Kidney capillary endothelial cell (primary cell): ENCODE data around the gene SMIM35.
"Not testable (repeated sequence)": the region's sequence is repeated elsewhere in the genome, so short reads cannot be mapped to it uniquely, and the experiment has no call there.

Source experiments
- DNase-seq: peaks from one replicate; pipeline ENCODE4 v3.0.0-alpha.2; 2018; ENCODE audit warnings: low spot score

SMIM35 gene

GRCh38 chr11:118027694-118028093, 59.1 kb downstream of the SMIM35 start:
- DNase-seq = no peak

DNA sequence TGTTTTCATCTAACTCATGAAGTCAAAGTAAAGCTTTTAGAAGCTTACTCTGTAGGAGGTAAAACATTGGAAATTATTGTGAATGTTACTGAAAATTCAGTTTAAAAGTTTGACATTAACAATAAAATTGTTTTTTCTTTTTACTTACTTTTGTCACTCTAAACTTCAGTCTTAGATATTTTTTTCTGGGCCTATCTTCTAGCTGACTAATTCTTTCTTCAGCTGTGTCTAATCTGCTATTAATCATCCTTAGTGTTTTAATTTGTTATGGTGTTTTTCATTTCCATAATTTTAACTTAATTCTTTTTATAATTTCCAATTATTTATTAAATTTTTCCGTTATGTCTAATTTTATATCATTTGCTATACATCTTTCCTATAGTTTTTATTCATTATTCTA, 65.6 kb downstream of the SMIM35 start:
- no peak for DNase-seq

DNA sequence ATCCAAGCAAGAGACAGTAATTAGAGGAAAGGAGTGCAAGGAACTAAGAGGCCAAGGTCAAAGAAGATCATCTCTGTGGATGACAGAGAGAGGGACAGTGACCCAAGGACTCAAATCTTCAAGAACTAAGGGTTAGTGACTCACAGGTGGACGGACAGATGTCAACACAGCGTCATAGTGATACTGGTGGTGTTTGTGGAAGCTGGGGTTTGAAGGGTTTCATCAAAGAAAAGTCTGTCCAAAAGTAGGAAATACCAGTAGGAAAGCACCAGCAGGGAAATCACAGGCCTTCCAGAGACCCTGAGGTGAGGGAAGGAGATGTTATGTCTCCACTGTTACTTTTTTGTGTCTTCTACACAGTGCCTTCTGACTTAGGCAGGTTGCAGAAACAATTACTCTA, 68.4 kb downstream of the SMIM35 start:
- no peak for DNase-seq

GRCh38 chr11:118017631-118018315, 69.0 kb downstream of the SMIM35 start:
- no peak for DNase-seq

DNA sequence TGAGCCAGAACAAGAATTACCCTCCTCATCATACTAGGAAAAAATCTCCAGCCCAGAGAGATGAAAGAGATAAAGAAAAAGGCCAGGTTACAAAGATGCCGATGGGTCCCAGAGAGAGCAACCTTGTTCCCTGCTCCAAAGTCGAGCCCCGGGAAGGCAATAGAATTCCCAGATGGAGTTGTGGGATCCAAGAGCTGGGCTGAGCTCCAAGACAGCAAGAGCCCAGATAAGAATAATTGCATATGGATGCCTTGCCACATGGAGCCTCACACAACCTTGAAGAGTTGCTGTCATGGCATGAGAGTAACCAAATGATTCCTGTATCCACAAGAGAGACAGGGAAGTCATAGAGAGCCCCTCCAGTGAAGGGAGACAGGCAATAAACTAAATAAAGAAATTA, 69.7 kb downstream of the SMIM35 start:
- DNase-seq = no peak

GRCh38 chr11:118016104-118016503, 70.7 kb downstream of the SMIM35 start:
- DNase-seq = no peak

DNA sequence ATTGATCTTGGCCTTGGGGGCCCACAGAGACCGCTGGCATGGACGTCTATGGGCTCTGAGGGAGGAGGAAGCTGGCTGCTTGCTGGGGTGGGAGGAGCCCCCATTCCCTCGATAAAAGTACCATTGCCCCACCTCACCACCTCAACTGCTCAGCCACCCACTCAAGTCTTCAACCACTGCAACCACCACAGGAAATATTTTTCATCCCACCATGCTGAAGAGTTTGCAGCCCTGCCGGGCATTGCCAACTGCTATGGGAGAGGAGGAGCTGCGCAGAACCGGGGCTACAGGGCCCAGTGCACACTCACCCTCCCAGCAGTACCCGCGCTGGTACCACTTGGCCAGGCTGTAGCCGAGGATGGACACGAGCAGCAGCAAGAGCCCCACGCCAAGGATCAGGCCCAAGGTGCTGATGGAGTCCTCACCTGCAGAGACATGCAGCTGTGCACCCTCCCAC, 71.3 kb downstream of the SMIM35 start:
- DNase-seq = no peak

- DNase-seq = no peak
These were observed 72.7 kb downstream of the SMIM35 start for GRCh38 chr11:118014022-118014421.

GRCh38 chr11:118012083-118012669, 74.6 kb downstream of the SMIM35 start:
- DNase-seq = no peak

- no peak for DNase-seq
These were observed 75.9 kb downstream of the SMIM35 start for GRCh38 chr11:118010738-118011461.

DNA sequence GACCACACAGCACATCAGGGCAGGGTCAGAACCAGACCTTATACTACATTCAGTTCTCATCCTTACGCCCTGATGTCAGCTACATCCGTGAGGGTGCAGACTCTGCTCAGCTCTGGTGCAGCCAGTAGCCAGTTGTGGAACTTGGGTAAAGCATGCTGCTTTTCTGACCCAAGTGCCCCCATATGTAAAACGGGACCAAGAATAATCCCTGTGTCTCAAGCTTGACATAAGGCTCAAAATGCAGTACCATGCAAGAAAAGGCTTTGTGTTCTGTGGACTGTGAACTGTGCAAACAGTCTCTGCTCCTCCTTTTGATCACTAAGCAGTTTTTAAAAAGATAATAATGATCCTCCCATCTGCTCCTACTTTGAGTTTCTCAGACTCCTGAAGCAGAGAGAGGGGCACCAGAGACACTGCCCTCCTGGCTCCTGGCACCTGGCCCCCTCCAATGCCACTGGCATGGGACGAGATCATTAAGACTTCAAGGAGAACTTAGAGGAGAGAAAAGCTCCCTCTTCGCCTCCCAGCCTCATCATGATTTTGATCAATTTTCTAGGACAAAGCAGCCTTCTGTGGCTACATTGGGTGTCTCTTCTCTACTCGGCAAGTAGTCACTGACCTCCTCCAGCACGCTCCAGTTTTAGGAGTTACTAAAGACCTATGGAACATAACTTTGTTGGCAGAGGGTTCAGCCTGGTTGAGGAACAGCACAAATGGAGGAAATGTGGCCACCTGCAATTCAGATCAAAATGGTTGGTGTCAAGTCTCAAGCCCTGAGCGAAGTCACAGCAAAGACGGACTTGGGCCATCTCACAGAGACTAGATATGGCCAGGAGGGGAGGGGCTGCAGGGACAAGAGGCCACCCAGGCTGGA, 76.7 kb downstream of the SMIM35 start:
- no peak for DNase-seq

- DNase-seq = no peak
These were observed 78.4 kb downstream of the SMIM35 start for GRCh38 chr11:118008271-118008911.

GRCh38 chr11:118007563-118008270, 79.0 kb downstream of the SMIM35 start:
- DNase-seq = not testable (repeated sequence)

DNA sequence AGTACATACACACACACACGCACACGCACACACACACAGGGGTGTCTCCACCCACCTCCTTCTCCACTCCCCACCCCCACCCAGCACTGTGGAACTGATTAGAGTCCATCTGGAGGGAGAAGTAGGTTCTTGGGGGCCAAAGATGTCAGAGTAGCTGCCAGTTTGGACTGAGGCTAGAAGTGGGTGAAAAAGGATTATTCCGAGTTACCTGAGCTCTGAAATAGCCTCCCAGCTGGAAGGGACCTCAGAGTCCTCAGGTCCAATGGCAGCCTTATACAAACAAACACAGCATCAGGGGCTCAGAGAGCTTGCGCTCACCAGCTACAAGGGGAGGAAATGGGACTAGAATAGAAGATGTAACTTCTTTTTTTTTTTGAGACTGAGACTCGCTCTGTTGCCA, 79.7 kb downstream of the SMIM35 start:
- DNase-seq = no peak

DNA sequence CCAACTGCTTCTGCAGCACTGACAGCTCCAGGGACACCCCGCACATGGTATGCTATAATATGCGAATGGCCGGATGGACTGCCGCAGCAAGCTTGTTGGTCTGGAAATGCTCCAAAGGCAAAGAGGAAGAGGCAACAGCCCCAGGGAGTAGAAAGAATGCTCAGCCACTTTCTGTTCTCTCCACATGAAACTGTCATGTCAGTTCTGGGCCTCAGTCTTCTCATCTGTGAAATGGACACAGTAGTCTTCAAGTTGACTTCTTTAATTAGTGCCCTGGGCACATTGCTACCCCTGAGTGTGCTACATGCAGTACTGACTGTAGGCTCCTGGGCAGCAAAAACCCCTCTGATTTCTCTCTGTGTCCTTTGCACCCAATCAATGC, 80.6 kb downstream of the SMIM35 start:
- no peak for DNase-seq

GRCh38 chr11:118005224-118006152, 81.3 kb downstream of the SMIM35 start:
- no peak for DNase-seq

GRCh38 chr11:118004543-118005223, 82.1 kb downstream of the SMIM35 start:
- DNase-seq = no peak

DNA sequence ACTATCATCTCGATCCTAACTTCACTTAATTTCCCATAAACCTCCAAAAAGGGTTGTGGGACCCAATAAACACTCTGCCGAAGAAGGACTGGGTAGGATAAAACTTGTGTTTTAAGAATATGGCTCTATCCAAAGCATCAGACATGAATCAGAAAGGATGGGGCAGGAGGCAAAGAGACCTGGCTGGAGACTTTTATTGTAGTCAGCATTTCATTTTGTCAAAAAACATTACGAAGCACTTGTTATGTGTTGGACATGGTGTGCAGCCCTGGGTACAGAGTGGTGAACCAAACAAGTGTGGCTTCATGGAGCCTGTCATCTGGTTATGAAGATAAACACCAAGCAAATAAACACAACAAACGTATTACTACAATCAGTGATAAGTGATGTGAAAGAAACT, 83.3 kb downstream of the SMIM35 start:
- DNase-seq = no peak
